ENCODE data around the gene TBC1D13. TPM values are rescaled to one million over a fixed set of nuclear protein-coding genes. Genes with fewer than 3 reads are reported as not detected.
"Not testable (repeated sequence)": the region's sequence is repeated elsewhere in the genome, so short reads cannot be mapped to it uniquely, and the experiment has no call there.

The TBC1D13 gene
- total RNA-seq, 2 experiments from 2014 or later: 26.1 to 29.2 TPM

- ATAC-seq (ENCODE audit: low read depth): no peak
- H3K9me3 Mint-ChIP-seq: peaks cover 11% of the 10 kb centered on the region
- no peaks in the 10 kb centered on the region for H3K27me3 Mint-ChIP-seq
- no peaks in the 10 kb centered on the region for H3K4me1 Mint-ChIP-seq
- H3K27ac Mint-ChIP-seq: no peak overlapping the region
- no peak overlapping the region for H3K4me3 Mint-ChIP-seq
- peaks cover 16% of the 10 kb centered on the region for H3K36me3 Mint-ChIP-seq
- POLR2A ChIA-PET: interaction anchor here (0.7 kb wide), 1 partner anchor 148 kb away, joined by 8 read pairs; no protein-coding TSS in a partner anchor
- DNase-seq: no peak
Observed at GRCh38 chr9:128847803-128848202, 60.8 kb downstream of the TBC1D13 start.

- POLR2A ChIA-PET; H3K27ac Mint-ChIP-seq; ATAC-seq (ENCODE audit: low read depth); DNase-seq; H3K27me3 Mint-ChIP-seq; H3K4me3 Mint-ChIP-seq; H3K4me1 Mint-ChIP-seq: not testable (repeated sequence)
- Mint-ChIP-seq H3K36me3 (peaks cover 16% of the 10 kb centered on the region), H3K9me3 (peaks cover 11% of the 10 kb centered on the region)
Observed at GRCh38 chr9:128851024-128851423, 64.0 kb downstream of the TBC1D13 start.

- ATAC-seq (ENCODE audit: low read depth); H3K4me3 Mint-ChIP-seq; POLR2A ChIA-PET; H3K27me3 Mint-ChIP-seq; DNase-seq; H3K27ac Mint-ChIP-seq; H3K4me1 Mint-ChIP-seq: not testable (repeated sequence)
- peaks cover 11% of the 10 kb centered on the region for H3K9me3 Mint-ChIP-seq
- peaks cover 16% of the 10 kb centered on the region for H3K36me3 Mint-ChIP-seq
Observed at GRCh38 chr9:128851779-128852600, 64.9 kb downstream of the TBC1D13 start.

GRCh38 chr9:128852646-128853045, 65.6 kb downstream of the TBC1D13 start:
- H3K27ac Mint-ChIP-seq; POLR2A ChIA-PET; H3K27me3 Mint-ChIP-seq; H3K4me1 Mint-ChIP-seq; H3K4me3 Mint-ChIP-seq; ATAC-seq (ENCODE audit: low read depth); DNase-seq: not testable (repeated sequence)
- Mint-ChIP-seq H3K9me3 (peaks cover 10% of the 10 kb centered on the region), H3K36me3 (peaks cover 16% of the 10 kb centered on the region)

GRCh38 chr9:128854454-128854853, 67.4 kb downstream of the TBC1D13 start:
- H3K9me3 Mint-ChIP-seq; DNase-seq; H3K27ac Mint-ChIP-seq; H3K27me3 Mint-ChIP-seq; H3K4me3 Mint-ChIP-seq; H3K4me1 Mint-ChIP-seq; ATAC-seq (ENCODE audit: low read depth): not testable (repeated sequence)
- POLR2A ChIA-PET: interaction anchor here (0.6 kb wide), 1 partner anchor 24 kb away, joined by 4 read pairs; no protein-coding TSS in a partner anchor
- H3K36me3 Mint-ChIP-seq: peaks cover 14% of the 10 kb centered on the region

GRCh38 chr9:128858476-128858875, 71.4 kb downstream of the TBC1D13 start:
- H3K36me3 Mint-ChIP-seq; H3K9me3 Mint-ChIP-seq; DNase-seq; H3K4me3 Mint-ChIP-seq; H3K27ac Mint-ChIP-seq; H3K4me1 Mint-ChIP-seq; H3K27me3 Mint-ChIP-seq; ATAC-seq (ENCODE audit: low read depth): not testable (repeated sequence)
- POLR2A ChIA-PET: interaction anchor here (0.5 to 0.7 kb wide), 2 partner anchors 16 to 47 kb away, joined by 3 read pairs; no protein-coding TSS in a partner anchor

Other genes starting within 250 kb of the TBC1D13 start
- 100 to 1,000 TPM; 355 to 358 TPM for gene SPTAN1, start 234.7 kb upstream of the TBC1D13 start, total RNA-seq
- gene DYNC2I2, start 130.4 kb upstream of the TBC1D13 start, total RNA-seq: 10 to 100 TPM; 37.7 to 40.4 TPM
- 100 to 1,000 TPM; 411 to 415 TPM for gene SET, start 98.0 kb upstream of the TBC1D13 start, total RNA-seq
- 1 to 10 TPM; 7.4 to 9.6 TPM for gene PKN3, start 84.8 kb upstream of the TBC1D13 start, total RNA-seq
- gene ZDHHC12, start 63.1 kb upstream of the TBC1D13 start, total RNA-seq: 10 to 100 TPM; 64.1 to 68.9 TPM
- gene ZER1, start 15.3 kb upstream of the TBC1D13 start, total RNA-seq: 10 to 100 TPM; 27.1 to 29.2 TPM
- 10 to 100 TPM; 16.2 to 19.5 TPM for gene ENDOG, start 31.2 kb downstream of the TBC1D13 start, total RNA-seq
- 10 to 100 TPM; 71.4 to 75.4 TPM for gene SPOUT1, start 42.5 kb downstream of the TBC1D13 start, total RNA-seq
- 10 to 100 TPM; 14.9 to 16.3 TPM for gene KYAT1, start 94.7 kb downstream of the TBC1D13 start, total RNA-seq
- gene LRRC8A, start 94.9 kb downstream of the TBC1D13 start, total RNA-seq: 10 to 100 TPM; 24.1 to 25.9 TPM
- 1 to 10 TPM; 1.4 to 1.6 TPM for gene PHYHD1, start 133.7 kb downstream of the TBC1D13 start, total RNA-seq
- gene DOLK, start 160.3 kb downstream of the TBC1D13 start, total RNA-seq: 1 to 10 TPM; 9.4 to 9.5 TPM
- gene NUP188, start 160.4 kb downstream of the TBC1D13 start, total RNA-seq: 10 to 100 TPM; 64.2 to 65.3 TPM
- gene SH3GLB2, start 241.1 kb downstream of the TBC1D13 start, total RNA-seq: 100 to 1,000 TPM in 1 of 2 experiments, 10 to 100 TPM in 1; 98.7 to 104 TPM
- 10 to 100 TPM; 62.1 to 66.0 TPM for gene MIGA2, start 249.4 kb downstream of the TBC1D13 start, total RNA-seq

All from activated naive CD8-positive, alpha-beta T cell treated with anti-CD3 and anti-CD28 coated beads, Interleukin-2, amount 10 ng/mL, durations not matched to agents 7 days and 5 days (primary cell).